ENCODE data around the gene PHC3.
"Not testable (repeated sequence)": the region's sequence is repeated elsewhere in the genome, so short reads cannot be mapped to it uniquely, and the experiment has no call there.

PHC3 gene, protein sequence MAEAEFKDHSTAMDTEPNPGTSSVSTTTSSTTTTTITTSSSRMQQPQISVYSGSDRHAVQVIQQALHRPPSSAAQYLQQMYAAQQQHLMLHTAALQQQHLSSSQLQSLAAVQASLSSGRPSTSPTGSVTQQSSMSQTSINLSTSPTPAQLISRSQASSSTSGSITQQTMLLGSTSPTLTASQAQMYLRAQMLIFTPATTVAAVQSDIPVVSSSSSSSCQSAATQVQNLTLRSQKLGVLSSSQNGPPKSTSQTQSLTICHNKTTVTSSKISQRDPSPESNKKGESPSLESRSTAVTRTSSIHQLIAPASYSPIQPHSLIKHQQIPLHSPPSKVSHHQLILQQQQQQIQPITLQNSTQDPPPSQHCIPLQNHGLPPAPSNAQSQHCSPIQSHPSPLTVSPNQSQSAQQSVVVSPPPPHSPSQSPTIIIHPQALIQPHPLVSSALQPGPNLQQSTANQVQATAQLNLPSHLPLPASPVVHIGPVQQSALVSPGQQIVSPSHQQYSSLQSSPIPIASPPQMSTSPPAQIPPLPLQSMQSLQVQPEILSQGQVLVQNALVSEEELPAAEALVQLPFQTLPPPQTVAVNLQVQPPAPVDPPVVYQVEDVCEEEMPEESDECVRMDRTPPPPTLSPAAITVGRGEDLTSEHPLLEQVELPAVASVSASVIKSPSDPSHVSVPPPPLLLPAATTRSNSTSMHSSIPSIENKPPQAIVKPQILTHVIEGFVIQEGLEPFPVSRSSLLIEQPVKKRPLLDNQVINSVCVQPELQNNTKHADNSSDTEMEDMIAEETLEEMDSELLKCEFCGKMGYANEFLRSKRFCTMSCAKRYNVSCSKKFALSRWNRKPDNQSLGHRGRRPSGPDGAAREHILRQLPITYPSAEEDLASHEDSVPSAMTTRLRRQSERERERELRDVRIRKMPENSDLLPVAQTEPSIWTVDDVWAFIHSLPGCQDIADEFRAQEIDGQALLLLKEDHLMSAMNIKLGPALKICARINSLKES

DNA sequence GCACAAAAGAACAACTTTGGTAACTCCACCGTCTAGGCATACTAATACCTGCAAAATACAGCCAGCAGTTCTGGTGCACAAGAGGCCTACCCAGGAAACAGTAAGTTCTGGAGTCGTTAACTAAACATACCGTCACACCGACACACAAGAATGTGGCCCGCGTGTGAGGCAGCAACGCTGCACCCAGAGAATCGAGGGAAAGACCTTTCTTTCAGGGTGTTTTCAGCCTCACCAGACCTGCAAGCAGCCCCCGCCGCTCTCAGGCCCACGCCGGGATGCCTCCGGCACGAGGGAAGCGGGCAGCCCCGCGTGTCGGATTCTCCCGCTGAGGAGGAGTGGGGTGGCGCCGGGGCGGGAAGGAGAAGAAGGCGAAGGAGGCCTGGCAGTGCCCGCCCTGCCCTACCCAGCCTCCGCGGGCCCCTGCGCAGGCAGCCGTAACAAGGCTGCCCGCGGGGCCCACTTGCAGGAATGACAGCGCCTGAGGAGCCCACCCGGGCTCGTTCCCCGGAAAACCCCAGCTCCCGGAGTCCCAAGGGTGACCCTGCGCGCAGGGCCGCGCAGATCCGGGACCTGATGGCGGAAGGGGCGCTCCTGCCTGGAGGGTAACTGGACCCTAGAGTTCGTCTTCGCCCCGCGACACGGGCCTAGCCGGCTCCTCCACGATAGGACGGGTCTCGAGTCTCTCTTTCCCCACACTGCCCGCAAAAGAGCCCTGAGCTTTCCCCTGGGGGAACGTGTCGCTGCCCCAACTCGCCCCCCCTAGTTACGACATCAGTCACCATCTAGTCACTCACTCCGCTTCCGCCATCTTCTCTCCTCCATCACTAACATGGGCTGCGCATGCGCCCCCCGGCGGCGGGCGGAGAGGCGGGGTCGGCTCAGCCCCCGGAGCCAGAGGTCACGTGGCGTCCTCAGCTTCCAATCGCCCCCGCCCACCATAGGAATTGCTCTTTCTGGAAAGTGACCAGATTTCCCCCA, at the start of gene PHC3:
Gene PHC3, minus strand, starts transcription at position 826 of the 978 bp plus-strand sequence. Its CDS starts 18 bp downstream, at position 808.
- DNase-seq (ENCODE audit: low read depth) = peak; percentile 43

DNA sequence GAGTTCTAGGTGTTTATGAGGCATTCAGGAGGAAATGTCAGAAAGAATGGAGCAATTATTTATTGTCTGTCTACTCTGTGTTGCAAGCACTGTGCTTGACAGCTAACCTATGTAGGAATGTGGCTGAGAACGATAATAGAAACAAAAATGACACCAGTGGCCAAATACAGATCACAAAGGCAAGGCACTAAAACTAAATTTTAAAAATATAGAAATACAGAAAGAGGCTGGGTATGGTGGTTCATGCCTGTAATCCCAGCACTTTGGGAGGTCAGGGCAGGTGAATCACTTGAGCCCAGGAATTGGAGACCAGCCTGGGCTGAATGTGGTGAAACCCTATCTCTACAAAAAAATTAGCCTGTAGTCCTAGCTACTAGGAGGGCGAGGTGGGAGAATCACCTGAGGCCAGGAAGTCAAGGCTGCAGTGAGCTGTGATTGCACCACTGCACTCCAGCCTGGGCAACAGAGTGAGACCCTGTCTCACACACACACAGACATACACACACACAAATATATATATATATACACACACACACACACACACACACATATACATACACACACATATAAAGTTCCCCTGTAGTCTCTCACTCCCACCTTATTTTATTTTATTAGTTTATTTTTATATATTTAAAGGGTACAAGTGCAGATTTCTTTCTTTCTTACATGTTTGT, 46.7 kb upstream of the PHC3 start:
- no peak for DNase-seq (ENCODE audit: low read depth)

DNA sequence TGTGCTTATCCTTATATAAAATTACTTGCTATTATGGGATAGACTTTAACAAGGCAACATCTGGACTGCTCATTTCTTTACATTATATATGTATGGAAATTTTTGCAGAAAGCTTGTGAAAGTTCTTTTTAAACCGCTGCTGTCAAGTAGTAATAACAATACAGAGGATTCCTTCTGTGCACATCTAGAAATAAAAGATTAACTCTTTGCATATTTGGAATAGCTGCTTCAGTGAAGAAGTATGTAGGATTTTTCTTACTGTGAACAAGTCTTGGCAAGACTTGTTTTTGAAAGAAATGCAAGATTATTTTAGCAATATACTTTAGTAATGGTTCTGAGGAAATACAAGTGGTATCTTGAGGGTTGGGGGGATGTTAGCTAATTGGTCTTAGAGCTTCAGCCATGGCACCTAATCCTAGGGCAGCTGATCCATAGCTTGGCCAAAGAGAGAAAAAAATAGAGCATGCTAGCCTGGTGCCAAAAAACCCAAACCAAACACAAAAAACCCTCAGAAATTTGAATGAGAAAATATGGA, 45.0 kb upstream of the PHC3 start:
- no peak for DNase-seq (ENCODE audit: low read depth)

DNA sequence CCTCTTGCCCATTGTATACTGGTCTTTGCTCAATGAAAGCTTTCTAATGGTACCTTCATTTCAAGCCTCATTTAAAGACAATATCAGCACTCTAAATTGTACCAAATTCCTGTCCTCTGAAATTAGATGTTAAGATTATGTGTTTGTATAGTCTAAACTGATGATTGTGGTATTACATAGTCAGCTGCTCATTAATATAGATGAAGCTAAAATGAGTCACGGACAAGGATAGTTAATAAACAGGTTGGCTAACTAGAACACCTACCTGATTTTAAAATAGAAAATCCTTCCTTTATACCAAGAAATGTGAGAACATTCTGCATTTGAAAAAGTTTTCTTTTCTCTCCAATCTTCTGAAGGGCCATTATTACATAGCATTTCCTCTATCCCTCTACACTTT, 43.6 kb upstream of the PHC3 start:
- no peak for DNase-seq (ENCODE audit: low read depth)

DNA sequence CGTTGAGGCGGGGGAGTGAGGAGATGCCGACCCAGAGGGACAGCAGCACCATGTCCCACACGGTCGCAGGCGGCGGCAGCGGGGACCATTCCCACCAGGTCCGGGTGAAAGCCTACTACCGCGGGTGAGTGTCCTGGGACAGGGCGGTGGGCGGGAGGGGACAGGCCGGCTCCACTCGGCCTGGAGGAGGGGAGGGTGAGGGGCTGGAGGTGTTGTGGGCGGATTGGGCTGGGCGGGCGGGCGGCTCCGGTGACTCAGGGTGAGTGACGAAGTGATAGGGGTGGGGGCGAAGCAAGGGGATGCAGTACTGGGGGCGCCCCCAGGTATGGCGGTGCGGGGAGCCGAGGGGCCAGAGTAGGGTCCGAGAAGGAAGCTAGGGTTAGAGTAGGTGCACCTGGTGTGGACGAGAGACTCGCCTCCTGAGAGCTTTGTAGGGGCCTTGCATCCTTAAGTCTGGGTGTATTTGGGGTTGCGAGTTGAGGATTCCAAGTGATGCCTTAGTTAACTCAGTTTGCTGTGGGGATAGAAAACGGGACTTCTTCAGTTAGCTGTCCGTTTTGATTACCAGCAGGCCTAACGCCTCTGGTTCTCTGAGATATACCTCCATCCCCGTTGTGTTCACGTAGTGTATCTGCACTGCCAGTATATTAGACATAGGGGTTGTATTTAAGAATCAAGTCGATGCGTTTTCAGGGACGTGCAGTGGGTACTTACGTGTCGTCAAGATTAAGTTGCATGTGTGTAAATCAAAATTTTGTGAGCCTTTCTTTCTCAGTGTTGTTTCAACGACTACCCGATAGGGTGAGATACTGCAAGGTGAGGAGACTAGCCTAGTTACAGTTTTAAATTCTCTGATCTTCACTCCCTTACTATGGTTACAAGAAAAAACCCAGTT, 41.4 kb upstream of the PHC3 start:
- no peak for DNase-seq (ENCODE audit: low read depth)

DNA sequence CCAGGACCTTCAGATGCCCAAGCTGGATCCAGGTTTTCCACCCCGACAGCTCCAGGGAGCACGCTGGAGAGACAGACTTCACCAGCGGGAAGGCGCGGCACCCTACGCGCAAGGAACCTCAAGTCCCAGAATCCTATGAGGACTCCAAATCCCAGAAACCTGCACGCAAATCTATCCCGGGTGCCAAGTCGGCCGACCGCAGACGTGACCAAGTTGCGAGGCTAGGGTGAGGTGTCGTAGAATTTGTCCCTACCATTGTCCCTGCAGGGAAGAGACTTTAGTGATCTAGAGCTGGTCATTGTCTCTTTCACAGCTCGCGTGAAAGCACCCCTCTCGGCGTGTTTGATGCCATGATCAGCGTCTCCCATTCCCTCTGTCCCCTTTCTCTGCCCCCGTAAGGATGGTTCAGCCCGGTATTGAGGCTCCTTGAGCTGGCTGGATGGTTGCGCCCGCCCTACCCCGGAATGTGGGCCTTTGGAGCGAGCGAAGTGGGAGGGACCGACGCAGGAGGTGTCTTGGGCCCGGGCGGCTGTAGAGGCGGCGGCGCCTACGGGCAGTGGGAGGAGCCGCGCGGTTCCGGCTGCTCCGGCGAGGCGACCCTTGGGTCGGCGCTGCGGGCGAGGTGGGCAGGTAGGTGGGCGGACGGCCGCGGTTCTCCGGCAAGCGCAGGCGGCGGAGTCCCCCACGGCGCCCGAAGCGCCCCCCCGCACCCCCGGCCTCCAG, 40.6 kb upstream of the PHC3 start, which contains the start of gene PRKCI:
Gene PRKCI, plus strand, starts transcription at position 501 of the 723 bp plus-strand sequence. CDS start 246 bp downstream, outside the sequence.
- peak; percentile 87 for DNase-seq (ENCODE audit: low read depth)

DNA sequence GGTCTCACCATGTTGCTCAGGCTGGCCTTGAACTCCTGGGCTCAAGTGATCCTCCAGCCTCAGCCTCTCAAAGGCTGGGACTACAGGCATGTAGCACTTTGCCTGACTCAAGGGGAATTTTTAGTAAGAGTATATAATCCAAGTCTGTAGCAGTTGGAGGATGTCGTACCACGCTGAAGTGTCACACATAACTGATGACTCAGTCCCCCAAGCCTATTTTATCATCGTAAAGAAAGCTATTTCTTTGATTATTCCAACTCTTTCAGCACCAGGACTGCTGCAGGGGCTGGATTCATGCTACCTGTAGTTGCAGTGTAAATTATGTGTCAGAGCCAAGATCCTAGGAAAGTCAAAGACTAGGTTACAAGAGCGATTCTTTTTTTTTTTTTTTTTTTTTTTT, 39.3 kb upstream of the PHC3 start:
- no peak for DNase-seq (ENCODE audit: low read depth)

DNA sequence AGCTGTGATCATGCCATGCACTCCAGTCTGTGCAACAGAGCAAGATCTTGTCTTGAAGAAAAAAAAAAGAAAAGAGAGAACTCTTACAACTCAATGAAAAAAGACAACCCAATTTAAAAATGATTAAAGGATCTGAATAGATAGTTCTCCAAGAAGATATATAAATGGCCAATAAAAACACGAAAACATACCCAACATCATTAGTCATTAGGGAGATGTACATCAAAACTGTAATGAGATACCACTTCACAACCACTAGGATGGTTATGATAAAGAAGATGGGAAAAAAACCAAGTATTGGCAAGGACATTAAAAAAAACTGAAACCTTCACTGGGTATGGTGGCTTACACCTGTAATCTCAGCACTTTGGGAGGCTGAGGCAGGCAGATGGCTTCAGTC, 38.3 kb upstream of the PHC3 start:
- no peak for DNase-seq (ENCODE audit: low read depth)

DNA sequence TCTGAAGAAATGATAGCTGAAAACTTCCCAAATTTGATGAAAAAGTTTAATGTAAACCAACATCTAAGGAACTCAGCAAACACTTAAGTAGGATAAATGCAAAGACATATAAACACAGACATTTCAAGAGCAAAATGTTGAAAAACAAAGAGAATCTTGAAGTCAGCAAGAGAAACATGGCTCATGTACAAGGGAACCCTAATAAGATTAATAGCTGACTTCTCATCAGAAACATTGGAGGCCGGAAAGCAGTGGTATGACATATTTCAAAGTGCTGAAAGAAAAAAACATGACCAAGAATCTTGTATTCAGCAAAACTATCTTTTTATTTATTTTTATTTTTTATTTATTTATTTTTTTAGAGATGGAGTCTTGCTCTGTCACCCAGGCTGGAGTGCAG, 30.1 kb upstream of the PHC3 start:
- DNase-seq (ENCODE audit: low read depth) = no peak

DNA sequence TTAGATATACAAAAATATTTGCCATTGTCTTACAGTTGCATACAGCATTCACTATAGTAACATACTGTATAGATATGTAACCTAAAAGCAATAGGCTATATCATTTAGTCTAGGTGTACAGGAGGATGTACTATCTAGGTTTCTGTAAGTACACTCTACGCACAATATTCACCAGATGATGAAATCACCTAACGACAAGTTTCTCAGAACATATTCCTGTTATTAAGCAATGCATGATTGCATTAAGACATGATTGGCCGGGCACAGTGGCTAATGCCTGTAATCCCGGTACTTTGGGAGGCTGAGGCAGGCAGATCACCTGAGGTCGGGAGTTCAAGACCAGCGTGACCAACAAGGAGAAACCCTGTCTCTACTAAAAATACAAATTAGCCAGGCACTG, 26.2 kb upstream of the PHC3 start:
- DNase-seq (ENCODE audit: low read depth) = no peak

DNA sequence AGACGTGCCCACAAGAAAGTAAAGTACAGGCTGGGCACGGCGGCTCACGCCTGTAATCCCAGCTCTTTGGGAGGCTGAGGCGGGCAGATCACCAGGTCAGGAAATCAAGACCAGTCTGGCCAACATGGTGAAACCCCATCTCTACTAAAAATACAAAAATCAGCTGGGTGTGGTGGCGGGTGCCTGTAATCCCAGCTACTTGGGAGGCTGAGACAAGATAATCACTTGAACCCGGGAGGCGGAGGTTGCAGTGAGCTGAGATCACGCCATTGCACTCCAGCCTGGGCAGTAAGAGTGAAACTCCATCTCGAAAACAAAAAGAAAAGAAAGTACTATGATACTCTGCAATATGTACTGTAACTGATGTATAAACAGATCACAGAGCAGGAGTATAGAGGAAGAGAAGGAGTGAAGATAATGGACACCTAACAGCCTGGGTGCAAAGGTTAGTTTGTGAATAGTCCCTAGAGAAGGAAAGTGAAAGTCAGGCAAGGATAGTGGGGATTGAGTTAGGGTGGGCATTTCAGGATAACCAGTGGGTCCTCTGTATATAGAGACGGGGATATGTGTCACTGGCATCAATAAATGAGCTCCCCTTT, 24.7 kb upstream of the PHC3 start:
- not testable (repeated sequence) for DNase-seq (ENCODE audit: low read depth)

DNA sequence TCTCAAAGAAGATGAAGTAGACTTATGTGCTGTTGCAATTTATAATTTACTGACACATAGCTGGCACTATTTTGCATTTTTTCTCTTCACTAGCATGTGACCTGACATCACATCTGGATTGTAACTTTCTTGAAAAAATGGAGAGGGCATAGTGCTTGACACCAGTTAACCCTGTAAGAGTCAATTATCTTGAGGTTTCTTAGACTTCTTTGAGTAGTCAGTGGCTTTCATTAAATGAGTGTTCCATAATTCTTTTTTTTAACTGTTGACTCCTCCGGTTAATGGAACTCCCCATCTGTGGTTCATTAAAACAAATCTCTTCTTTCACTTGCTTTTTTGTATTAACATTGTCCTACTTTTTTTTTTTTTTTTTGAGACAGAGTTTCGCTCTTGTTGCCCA, 23.8 kb upstream of the PHC3 start:
- no peak for DNase-seq (ENCODE audit: low read depth)

DNA sequence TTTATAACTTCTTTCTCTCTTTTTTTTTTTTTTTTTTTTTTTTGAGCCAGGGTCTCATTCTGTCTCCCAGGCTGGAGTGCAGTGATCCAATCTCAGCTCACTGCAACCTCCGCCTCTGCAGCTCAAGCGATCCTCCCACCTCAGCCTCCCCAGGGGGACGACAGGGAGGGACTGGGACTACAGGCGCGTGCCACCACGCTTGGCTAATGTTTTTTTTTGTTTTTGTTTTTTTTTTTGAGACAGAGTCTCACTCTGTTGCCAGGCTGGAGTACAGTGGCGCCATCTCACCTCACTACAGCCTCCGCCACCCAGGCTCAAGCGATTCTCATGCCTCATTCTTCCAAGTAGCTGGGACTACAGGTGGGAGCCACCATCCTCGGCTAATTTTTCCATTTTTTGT, 23.0 kb upstream of the PHC3 start:
- no peak for DNase-seq (ENCODE audit: low read depth)

DNA sequence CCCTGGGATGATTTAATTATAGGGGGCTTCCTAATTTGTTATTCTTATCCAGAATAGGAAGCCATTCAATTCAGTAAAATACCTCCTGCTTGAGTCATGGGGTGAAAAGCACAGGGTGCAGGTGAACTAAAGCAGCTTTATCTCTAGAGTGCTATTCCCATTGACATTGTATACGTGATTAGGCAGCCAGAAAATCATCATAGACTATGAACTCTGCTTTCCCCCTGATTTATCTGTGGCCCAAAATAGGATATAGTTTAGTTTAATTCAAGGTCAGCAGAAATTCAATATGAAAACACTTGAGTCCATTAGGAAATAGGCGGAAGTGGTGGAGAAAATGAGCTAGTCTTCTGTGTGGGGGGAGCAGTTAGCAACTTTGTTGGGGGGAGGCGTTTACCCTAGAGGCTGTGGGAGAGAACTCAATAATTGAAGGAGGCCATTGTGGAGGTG, 22.5 kb upstream of the PHC3 start:
- no peak for DNase-seq (ENCODE audit: low read depth)

DNA sequence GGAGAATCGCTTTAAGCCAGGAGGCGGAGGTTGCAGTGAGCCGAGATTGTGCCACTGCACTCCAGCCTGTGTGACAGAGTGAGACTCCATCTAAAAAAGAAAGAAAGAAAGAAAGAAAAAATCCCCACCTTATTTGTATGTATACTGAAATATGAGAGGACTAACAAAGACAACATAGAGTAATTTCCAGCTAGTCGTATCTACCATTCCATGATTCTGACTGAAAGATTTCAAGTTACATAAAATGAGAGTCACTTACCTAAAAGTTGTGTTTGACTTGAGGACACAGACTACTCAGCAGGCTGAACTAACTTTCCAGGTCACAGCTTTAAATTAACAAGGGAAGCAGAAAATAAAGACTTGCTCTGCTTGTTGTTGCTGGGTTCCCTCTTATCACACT, 21.9 kb upstream of the PHC3 start:
- no peak for DNase-seq (ENCODE audit: low read depth)

DNA sequence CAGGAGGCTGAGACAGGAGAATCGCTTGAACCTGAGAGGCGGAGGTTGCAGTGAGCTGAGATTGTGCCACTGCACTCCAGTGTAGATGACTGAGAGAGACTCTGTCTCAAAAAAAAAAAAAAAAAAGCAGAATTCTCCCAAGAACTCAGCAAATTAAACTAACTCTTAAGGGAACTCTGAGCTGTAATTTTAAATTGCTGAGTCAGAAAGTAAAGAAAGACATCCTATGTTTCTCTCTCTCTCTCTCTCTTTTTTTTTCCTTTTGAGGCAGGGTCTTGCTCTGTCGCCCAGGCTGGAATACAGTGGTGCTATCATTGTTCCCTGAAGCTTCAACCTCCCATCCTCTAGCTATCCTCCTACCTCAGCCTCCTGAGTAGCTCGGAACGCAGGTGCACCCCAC, 20.0 kb upstream of the PHC3 start:
- DNase-seq (ENCODE audit: low read depth) = no peak

DNA sequence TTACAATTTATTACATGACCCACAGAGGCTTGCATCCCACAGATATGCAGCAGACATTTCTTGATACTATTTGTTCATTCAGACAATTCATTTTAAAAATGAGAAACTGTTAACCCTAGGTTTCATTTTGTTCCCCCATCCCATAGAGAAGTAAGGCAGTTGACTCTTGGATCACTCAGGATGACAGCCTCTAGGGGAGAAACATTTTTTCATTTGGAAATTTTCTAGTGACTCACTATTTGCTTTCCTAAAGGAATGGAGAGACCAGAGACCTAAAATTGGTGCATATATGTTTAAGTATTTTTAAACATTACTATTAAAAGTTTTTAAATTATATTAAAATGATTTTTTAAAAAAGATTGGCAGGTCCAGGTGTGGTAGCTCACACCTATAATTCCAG, 19.5 kb upstream of the PHC3 start:
- no peak for DNase-seq (ENCODE audit: low read depth)

DNA sequence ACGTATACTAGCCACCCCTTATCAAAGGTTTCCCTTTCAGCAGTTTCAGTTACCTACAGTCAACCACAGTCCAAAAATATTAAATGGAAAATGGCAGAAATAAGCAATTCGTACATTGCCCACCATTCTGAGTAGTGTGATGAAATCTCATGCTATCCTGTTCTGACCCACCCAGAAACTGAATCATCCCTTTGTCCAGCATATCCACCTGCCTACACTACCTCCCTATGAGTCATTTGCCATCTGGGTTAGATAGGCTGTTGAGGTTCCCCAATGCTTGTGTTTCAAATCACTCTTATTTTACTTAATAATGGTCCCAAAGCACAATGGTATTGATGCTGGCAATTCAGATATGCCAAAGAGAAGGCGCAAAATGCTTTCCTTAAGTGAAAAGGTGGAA, 15.3 kb upstream of the PHC3 start:
- no peak for DNase-seq (ENCODE audit: low read depth)

DNA sequence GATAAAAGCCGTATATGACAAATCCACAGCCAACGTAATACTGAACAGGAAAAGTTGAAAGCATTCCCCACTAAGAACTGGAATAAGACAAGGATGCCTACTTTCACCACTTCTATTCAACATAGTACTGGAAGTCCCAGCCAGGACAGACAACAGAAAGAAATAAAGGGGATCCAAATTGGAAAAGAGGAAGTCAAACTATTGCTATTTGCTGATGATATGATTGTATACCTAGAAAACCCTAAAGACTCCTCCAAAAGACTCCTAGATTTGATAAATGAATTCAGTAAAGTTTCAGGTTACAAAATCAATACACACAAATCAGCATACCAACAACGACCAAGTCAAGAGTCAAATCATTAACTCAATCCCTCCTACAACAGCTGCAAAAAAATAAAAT, 14.2 kb upstream of the PHC3 start:
- DNase-seq (ENCODE audit: low read depth) = not testable (repeated sequence)
